Measurements from ENCODE around the gene KLF13.
A peak's percentile ranks its signal among the peaks of the same experiment; 100 is the strongest.

KLF13 gene

GRCh38 chr15:31401282-31401681 lies 74.6 kb downstream of the KLF13 start:
- no peak for DNase-seq (ENCODE audit: low spot score)

DNA sequence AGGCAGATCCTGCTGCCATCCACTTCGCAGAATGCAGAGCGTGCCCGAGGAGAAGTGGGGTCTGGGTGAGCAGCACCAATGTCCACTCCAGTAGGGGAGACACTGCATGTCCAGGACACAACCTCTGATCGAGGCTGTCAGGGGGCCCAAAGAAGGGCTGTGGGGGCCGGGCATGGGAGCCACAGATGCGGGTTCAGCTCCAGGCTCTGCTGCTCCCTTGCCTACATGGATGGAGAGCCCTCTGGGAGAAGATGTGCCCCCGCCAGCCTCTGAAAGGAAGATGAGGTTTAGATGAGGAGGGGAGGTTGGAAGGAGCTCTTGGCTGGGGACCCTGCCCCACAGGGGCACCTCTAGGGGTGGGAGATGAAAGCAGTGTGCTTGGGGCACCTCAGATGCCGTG lies 75.4 kb downstream of the KLF13 start:
- no peak for DNase-seq (ENCODE audit: low spot score)

GRCh38 chr15:31402511-31403056 lies 75.9 kb downstream of the KLF13 start:
- DNase-seq (ENCODE audit: low spot score) = no peak

DNA sequence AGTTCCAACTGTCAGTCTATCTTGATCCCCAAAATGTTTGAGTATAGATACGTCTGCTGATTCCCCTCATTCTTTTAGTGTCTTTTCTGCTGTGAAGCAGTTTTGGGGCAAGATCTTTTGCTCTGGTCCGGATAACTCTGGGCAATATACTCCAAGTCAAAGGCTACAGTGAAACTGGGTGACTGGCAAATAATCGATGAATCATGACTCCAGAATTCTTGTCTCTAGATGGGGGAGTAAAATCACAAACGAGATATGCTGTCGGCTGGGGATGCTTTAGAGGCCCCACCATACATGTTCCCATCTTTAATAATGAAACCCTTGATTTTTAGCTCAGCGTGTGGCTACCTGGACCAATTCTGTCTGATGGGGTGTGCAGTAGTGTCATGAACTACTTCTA lies 76.5 kb downstream of the KLF13 start:
- DNase-seq (ENCODE audit: low spot score) = no peak

GRCh38 chr15:31403606-31404005 lies 77.0 kb downstream of the KLF13 start:
- DNase-seq (ENCODE audit: low spot score) = peak; percentile 10

- no peak for DNase-seq (ENCODE audit: low spot score)
Observed at GRCh38 chr15:31404345-31404744, 77.7 kb downstream of the KLF13 start.

DNA sequence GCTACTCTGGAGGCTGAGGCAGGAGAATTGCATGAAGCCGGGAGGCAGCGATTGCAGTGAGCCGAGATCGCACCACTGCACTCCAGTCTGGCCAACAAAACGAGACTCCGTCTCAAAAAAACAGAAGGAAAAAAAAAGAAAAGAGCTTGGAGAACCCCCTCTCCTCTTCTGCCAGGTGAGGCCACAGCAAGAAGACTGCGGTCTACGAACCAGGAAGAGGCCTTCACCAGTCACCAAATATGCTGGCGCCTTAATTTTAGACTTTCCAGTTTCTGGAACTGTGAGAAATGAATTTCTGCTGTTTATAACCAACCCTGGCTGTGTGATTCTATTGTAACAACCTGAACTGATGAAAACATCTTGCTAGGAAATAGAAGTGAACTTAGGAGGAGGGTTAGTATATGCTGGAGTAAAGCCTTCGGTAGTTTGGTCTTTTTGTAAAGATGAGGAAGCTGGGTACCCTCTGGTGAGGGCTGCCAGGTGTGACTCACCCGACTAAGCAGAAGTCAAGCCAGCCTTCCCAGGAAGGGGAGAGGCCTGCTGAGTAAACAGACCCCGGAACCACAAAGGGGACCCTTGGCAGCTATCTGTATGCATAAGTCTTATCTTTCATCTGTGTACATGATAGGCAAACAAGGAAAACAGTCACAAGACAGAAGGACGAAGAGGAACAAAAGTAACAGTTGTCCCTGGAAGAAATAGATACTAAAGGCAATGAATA lies 78.7 kb downstream of the KLF13 start:
- DNase-seq (ENCODE audit: low spot score) = no peak

DNA sequence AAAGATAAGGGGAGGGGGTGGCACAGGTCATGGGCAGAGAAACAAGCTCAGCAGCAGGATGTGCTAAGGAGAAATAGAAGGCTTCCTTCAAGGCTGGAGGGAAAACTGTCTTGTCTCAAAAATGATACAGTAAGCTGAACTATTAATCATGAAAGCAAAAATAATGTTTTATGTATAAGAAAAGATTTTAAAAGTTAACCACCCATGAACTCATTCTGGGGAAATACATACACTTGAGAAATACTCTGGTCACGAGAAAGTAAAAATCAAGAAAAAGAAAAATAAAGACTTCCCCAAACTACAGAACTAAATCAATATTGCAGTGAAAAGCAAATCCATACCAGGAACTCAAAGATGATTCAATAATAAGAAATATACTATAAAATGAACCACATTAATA lies 80.7 kb downstream of the KLF13 start:
- DNase-seq (ENCODE audit: low spot score) = no peak

- DNase-seq (ENCODE audit: low spot score) = no peak
Observed at GRCh38 chr15:31407851-31408250, 81.2 kb downstream of the KLF13 start.

DNA sequence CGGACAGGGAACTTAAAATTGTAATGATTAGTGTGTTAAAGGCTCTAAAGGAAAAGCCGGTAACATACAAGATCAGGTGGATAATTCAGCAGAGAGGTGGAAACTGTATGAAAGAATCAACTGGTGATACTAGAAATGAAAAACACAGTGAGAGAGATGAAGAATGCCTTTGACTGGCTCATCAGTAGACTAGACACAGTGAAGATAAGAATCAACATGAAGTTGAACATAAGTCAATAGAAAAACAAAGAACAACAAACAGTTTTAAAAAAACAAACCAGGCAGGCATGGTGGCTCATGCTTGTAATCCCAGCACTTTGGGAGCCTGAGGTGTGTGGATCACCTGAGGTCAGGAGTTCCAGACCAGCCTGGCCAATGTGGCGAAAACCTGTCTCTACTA lies 82.1 kb downstream of the KLF13 start:
- no peak for DNase-seq (ENCODE audit: low spot score)

- DNase-seq (ENCODE audit: low spot score) = no peak
Observed at GRCh38 chr15:31409171-31409570, 82.5 kb downstream of the KLF13 start.

DNA sequence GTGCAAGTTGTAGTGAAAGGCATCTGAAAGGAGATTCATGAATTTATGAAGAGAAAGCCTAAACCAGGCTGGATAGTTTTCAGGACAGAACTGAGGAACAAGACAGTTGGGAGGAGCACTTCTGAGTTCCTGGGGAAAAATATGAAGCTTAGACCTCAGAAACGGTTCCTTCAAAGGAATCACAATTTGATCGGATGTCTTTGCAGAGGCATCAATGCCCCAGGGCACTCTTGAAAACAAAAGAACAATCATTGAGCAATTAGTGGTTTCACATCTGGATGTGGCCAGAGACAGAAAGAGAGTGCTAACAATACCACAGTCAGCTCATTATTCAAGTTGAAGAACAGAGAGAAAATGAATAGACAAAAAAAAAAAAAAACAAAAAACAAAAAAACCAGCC lies 86.2 kb downstream of the KLF13 start:
- no peak for DNase-seq (ENCODE audit: low spot score)

GRCh38 chr15:31415201-31415600 lies 88.6 kb downstream of the KLF13 start:
- DNase-seq (ENCODE audit: low spot score) = no peak

- no peak for DNase-seq (ENCODE audit: low spot score)
Observed at GRCh38 chr15:31419820-31420219, 93.2 kb downstream of the KLF13 start.

DNA sequence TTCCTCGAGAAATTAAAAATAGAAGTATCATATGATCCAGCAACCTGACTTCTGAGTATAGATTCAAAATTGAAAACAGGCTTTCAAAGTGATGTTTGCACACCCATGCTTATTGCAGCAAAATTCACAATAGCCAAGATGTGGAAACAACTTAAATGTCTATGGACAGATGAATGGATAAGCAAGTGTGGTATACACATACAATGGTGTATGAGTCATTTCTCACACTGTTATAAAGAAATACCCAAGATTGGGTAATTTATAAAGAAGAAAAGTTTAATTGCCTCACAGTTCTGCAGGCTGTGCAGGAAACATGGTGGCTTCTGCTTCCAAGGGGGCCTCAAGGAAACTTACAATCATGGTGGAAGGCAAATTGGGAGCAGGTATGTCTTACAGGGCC lies 100.8 kb downstream of the KLF13 start:
- DNase-seq (ENCODE audit: low spot score) = no peak

All from GM03348 (cell line).